ENCODE data around the gene ZNF831.

ZNF831 gene

DNA sequence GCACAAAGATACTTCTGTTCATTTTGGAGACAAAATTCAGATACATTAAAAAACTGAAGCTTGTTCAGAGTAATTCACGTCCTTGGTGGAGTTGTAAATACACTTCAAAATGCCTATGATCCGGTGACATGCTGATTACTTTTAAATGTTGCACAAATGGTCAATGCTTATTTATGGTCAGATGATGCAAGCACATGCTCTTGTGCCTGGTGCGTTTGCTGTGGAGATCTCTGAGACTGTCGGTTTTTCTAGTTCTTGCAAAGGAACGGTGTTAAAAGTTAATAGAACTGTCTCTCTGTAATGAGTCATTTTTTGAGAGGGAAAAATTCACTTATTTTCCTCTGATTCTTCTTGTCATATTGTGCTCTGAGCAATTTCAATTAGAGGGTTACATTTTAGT is 91.6 kb downstream of the ZNF831 start:
- no peak for DNase-seq

DNA sequence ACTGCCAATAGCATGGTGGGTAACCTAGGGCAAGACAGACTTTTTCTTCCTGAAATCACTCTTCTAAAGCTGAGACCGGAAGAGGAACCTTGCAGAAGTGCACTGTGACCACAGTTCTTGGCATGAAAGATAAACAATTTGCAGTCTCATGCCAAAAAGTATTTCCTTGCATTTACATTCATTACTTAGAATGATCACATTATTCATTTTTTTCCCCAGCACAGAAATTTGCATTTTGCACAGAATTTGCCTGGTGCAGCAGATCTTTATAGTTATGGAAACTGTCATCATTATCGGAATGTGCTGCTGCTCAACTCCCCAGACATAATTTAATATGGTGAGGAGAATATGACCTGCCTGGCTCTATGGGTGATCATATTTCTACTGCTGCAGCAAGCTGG is 94.6 kb downstream of the ZNF831 start:
- DNase-seq, result no peak

DNA sequence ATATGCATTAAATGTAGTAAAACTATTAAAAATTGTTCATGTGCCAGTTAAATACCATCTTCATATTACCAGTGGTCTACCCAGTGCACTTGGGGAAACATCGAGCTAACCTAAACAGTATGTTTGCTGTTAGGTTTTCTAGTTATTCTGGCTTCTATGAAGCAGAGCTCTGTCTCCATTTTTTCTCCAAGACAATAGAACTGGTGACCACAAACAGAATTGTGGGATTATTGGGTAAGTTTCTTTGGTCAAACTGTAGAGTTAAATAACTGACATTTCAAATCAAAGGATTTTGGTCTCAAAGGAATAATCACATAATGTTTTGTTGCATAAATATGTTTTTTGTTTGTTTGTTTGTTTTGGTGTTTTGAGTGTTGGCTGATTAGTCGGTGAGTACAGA is 96.3 kb downstream of the ZNF831 start:
- DNase-seq, result no peak

DNA sequence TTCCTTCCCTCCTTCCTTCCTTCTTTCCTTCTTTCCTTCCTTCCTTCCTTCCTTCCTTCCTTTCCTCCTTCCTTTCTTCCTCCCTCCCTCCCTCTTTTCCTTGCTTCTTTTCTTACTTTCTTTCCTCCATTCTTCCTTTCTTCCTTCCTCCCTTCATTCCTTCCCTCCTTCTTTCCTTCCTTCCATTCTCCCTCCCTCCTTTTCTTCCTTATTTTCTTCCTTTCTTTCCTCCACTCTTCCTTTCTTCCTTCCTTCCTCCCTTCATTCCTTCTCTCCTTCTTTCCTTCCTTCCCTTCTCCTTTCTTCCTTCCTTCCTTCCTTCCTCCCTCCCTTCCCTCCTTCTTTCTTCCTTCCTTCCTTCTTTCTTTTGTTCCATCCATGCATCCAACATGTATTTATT is 101.7 kb downstream of the ZNF831 start:
- DNase-seq, result no peak

DNA sequence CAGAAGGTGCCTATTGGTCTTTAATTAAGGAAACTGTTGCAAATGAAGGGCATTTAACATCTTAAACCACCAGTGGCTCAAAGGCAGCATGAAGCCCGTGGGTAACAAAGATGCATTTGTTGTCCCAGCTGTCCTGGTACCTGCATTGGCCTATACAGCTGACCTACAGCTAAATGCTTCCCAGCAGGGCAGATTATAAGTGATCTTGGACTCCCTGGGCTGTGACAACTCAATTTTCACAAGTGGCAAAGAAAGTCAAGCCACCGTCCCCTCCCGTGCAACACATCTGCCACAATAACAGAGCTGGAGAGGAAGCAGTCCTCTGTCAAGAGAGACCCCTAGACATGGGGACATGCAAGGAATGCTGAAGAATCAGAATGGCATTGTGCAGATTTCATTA is 105.2 kb downstream of the ZNF831 start:
- DNase-seq, result no peak

DNA sequence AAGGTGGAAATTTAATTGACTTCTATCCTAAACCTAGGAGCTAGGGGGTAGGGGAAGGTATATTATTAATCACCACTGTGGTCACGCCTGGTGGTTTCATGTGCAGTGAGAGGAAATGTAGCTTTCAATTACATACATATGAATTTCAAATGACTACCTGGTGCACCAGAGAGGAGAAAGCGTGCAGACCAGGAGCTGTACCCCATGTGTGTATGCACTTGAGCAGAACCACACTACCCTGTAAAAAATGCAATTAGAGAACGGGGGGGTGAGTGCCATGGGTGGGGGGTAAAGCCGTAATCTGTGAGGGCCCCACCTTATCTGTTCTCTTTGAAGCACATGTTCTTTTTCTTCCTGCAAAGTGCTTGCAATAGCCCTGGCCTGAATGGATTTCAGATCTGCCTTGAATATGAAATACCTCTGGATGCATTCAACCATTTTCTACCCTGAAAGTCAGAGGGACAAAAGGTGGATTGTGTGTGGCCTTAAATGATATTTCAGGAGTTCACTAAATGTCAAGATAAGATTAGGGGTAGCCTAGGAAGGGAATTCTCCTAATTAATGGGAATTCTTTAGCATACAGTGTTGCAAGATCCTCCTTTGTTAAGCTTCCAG is 105.9 kb downstream of the ZNF831 start:
- no peak for DNase-seq

DNA sequence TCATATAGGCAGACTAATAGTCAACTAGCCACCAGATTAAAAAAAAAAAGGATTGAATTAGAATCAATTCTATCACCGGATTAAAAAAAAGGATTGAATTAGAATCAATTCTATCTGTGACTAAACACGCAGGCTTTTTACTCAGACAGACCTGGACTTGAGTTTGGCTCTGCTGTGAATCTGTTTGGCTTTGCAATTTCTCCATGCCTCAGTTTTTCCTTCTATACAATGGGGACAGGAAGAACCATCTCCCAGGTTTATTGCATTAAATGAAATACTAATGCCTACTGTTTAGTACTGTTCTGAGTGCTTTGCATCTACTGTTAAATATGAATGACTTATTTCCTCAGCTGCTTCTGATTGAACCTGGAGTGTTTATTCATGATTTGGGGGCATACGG is 106.8 kb downstream of the ZNF831 start:
- no peak for DNase-seq

DNA sequence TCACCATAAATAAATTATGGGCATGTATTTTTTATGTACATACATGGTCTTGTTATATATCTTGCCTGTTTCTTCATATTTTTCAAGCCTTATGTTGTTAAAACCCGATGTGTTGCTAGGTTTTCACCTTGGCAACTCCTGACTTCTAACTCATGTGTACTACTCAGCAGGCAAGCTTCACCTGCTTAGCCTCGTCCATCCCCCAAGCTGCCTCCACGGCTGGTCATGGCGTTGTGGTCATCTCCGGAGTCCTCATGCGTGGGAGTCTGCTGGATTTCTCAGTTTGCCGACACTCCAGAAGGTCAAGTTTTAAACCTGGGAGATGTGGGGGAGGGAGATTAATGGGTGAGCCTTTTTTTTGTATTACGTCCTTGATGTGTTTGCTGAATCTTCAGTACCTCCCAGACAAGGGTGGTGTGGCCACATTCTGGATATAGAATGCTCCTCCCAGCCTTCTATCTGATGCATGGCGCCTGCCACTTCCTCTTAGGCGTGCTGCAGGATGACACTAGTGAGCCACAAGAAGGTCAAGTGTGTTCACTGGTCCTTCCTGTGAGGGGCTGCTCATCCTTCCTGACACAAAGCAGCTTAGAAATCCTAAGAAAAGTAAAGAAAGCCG is 110.2 kb downstream of the ZNF831 start:
- DNase-seq, result no peak

DNA sequence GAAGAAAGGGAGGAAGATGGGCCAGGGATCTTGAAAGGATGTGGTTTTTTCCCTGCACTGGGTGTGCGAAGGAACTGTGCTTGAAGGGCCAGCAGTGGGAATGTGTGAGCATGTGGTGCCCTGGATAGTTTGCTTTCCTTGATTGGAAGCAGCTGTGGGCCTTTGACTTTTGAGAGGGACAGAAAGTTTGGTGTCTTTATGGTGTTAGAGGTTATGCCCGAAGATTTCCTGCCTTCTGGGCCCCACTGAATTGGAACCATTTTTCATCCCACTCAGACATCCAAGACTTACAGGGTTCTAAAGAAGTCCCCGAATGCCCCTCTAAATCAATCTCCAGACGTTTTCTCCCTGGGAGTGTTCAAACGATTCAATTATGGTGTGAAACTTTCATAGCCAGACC is 113.3 kb downstream of the ZNF831 start:
- DNase-seq, result no peak

DNA sequence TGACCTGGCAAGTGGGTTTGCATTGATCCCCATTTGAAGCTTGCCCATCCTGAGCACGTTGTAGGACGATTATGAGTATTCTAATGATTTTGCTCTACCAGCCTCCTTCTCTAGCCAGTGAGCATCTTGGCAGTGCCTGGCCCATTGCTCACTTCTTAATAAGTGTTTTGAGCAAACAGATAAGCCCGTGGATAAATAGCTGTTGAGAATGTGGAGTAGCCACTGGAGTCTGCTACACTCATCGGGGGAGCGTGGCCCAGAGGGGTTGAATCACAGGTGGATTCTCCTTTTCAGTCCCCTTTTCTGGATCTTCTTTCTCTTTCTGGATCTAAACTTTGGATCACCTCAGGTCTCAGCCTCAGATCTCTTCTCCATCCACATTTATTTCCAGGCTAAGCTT is 120.8 kb downstream of the ZNF831 start:
- no peak for DNase-seq

DNA sequence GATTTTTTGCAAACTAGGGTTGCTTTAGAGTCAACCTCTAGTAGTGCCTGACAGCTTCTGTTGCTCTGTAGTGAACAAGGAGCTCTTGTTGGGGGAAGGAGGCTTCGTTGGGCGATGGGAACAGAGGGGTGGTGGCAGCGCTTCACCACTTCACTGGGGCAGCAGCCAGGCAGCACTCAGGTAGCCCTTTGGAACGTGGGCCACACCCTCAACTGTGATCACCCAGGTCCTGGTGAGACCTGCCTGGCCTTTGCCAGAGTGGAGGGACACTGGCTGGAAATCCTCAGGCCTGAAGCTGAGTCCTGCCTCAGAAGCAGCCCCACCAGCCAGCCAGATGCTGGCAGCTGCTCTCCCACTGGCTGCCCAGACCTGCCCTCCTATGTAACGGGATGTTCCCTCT is 126.4 kb downstream of the ZNF831 start:
- no peak for DNase-seq

DNA sequence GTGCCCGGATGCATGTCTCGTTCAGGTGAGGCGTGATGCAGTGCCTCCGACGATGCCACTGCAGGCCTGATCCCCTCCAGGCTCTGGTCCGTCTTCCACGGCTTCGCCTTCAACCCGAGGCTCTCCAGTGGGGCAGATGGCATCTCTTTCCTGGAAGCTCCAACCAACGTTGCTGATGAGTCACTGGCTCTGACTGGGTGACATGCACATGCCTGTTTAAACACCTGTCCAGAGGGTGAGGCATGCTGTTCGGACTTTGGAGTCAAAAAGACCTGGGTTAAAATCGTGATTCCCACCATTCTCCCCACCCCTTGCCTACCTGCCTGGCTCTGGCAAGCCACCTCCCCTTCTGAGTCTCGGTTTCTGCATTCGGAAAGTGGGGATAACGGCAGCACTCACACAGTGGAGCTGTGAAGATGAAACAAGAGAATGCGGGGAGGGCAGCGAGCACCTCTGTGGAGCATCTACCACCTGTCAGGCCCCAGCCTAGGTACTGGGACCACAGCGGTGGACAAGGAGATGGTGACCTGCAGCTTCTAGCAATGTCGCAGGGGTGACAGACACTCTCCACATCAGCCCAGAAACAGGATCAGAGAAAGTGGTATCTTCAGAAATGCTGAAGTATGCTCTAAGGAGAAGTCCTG is 128.2 kb downstream of the ZNF831 start:
- DNase-seq, result no peak

DNA sequence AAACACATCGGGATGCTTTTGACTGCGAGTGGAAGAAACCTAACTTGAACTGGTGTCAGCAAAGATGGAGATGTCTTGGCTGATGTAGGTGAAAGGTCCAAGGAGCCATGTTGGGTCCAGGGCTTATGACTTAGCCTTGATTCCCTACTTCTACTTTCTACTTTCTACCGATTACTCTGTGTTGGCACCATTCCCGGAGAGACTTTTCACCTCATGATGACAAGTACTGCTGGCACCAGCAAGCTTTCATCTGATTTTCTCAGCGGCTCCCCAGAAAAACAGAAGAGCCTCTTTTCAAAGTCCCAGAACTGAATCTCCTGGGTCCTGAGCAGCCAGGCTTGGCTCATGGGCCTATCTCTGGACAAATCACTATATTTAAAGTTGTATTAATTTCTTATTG is 131.9 kb downstream of the ZNF831 start:
- peak; percentile 24 for DNase-seq

DNA sequence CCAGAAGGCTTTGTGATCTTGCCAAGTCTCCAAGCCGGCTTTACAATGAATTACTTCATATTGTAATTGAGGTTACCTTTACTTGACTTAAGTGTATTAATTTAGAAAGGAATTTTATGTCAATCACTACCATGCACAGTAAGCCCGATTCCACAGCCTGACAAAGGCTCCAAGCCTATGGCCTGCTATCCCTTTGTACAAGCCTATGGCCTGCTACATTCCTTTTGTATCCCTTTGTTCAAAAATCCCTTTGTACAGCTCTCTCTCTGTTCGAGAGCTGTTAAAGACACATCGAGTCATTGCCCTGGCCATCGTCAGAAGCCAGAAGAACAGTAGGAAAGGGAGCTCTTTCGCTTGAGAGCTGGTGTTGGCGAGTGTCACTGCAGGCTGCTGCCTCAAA is 134.1 kb downstream of the ZNF831 start:
- no peak for DNase-seq

DNA sequence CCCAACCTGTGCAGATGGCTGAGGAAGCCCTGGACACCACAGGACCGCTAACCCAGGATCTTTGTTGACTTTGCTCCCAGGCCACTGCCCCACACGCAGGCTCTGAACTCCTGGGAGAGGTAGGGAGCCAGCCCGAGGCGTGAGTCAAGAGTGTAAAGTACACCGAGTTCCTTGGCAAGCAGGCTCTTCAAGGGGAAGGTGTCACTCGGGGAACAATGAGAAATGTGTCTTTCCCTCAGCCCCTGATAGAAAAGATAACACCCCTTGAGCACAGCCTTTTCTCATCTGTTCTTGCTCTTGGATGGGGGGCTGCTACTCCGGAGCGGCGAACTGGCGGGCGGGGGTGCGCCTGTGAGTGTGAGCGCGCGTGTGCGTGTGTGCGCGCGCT is 136.3 kb downstream of the ZNF831 start:
- no peak for DNase-seq

DNA sequence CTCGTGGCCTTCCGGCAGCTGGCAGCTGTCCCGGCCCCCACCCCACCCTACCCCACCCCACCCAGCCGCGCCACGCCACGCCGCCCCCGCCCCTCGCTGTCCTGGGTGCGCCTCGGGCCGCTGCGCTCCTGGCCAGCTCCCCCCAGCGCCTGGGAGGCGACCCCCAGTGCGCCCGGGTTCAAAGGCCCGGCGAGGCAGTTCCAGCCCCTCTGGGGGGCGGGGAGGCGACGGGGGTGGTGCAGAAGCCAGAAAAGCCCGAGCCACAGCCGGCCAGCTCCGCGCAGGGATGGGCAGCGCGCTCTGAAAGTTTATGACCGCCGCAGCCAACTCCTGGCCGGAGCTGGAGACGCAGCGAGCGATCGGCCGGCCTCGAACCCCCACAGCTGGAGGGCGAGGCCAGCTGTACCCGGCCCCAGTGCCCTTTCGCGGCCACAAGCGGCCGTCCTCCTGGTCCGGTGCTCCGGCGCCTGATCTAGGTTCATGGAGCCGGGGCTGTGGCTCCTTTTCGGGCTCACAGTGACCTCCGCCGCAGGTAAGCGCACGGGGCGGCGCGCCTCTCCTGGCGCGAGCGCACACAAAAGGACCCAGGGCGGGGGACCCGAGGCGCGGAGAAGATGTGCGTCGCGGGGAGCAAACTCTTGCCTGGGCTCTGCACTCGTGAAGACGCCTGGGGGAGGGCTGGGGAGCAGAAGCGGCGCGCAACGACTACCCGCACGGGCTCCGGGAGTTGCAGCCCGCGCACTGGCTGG is 136.9 kb downstream of the ZNF831 start, which contains the start of gene EDN3:
EDN3 (plus strand) TSS at position 279 of the 749 bp plus-strand sequence; CDS start at position 481, 202 bp downstream.
- DNase-seq, result no peak

DNA sequence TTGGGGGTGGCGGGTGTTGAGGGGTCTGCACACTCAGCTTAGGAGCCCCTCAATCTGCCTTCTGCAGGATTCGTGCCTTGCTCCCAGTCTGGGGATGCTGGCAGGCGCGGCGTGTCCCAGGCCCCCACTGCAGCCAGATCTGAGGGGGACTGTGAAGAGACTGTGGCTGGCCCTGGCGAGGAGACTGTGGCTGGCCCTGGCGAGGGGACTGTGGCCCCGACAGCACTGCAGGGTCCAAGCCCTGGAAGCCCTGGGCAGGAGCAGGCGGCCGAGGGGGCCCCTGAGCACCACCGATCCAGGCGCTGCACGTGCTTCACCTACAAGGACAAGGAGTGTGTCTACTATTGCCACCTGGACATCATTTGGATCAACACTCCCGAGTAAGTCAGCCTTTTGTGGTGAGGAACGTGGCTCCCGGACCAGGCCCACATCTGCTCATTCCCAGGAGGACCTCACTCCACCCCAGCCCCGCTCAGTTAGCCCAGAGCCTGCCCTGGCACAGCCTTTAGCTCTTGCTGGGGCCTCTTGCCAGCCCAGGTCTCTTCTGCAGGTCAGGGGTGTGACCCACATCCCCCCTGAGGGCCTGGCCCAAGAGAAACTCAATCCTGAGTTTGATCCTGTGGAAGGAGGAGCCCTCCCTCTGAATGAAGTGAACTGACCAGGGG is 137.9 kb downstream of the ZNF831 start:
- DNase-seq, result no peak

DNA sequence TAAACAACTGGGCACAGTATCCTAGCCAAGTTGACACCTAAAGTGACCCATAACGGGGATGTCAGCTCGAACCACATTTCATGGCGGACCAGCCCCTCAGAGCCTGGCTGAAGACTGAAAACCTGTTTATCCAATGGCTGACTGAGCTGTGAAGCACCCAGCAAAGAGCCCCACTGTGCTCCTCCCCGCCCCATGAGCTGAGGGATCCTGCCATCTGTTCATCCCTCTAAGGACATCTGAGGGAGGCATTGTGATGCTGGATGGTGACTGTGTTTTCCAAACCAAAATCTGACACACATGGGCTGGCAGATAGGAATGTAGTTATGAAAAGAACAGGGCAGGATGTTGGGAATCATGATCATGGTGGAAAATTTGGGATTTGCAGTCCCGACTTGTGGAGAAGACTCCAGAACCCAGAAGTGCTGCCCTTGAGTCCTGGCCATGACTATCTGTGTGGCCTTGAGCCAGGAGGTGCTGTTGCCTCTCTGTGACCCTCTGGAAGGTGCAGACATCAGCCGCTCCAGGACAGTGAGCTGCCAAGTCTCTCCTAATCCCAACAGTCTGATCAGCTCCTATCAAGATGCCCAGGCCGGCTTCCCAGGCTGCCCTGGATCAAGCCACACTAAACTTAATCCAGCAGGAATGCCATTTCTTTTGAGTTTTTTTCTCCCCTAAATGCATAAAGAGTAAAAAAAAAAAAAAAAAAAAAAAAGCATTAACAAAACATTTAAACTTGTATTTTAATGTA is 142.5 kb downstream of the ZNF831 start:
- DNase-seq, result no peak

DNA sequence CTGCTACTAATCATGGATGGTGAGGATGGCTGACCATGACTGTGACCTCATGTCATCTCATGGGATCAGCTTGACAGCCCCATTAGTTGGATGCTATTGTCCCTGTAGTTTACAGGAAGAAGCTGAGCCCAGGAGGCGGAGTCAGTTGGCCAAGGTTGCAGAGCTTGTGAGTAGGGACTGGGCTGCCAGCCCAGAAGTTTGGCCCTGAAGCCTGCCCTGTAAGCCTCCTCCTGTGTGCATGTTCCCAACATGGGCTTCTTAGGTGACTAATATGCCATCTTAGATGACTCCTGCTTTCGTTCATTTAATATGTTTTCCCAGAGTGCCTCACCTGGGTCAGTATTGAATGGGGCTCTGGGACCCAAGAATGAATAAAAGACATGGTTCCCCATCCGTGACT is 143.6 kb downstream of the ZNF831 start:
- no peak for DNase-seq

Measured in DMS79 treated with DMSO at 0.1 percent for 48 hours (cell line).